ENCODE data around the gene CYP3A4.

The CYP3A4 gene

DNA sequence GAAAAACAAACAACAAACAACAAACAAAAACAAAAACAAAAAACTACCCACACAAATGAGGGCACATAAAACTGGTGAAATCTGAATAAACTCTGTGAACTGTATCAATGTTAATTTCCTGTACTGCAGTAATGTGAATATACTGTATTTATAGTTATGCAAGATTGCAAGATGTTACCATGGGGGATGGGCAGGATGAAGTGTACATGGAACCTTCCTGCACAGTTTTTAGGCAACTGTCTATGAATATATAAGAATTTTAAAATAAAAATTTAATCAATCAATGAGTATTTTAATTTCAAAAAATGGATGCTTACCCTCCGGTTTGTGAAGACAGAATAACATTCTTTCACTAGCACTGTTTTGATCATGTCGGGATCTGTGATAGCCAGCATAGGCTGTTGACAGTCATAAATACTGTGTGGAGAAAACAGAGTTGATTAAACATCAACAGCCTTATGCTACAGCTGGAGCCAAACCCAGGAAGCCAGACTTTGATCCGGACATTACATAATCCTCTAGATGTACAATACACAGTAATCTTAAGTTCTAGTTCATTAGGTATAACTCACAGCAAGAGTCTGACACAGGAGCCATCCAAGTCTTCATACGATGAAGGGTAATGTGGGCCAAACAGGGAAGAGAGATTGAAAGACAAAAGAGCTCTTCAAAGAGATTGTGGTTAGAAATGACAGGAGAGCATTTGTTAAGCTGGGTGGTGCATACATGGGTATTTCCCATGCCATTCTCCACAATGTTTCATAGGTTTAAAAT lies 63.8 kb downstream of the CYP3A4 start:
- DNase-seq: no peak

DNA sequence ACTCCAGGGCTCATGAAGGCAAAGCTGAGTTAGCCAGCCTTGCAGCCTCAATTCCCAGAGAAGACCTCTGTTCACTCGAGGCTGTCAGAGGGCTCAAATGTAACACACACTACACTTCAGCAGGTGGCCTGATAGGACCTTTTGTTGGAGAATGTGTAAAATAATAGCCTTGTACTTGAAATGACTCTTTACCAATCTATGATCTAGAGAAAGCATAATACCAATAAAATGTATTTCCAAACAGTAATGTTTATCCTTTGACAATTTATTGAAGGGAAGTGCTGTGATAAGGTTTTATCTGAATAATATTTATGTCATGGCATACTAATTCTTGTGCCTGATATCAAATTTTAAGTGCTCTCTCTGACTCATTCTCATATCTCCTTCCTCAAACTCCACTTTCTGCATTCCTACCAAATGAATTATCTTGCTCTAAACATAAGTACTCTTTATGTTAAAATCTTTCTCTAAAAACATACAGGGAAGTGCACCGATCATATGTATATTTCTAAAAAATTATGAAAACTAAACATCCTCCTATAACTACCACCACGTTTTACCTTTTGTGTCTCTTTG lies 69.9 kb downstream of the CYP3A4 start:
- no peak for DNase-seq

DNA sequence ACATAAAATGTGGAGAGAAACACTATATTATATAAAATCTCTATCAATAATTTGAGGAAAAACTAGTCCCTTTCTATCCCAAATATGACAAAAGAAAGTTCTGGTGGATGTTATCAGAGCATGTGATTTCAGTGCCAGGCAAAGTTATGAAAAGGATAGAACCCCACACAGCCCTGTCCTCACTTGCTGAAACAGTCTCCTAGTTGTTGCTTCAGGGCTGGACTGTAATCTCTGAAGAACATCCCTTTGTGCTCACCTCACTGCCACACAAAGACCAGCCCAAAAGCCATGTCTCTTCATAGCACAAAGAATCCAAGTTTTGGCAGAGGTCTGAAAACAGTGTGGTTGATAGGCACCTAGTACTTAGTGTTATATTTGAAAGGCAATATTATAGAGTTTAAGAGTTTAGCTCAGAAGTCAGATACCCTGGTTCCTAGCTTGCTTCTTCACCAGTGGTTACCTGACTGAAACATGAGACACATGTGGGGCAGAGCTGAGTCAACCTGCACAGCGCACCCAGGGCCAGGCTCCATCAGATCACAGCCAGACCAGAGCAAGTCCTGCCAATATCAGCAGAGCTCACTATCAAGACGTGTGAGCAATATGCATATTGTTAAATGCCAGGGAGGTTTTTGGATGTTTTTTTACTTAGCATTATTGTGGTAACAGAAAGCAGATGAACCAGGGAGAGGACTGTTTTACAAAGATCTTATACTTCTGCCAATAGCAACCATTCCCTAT lies 74.0 kb downstream of the CYP3A4 start:
- no peak for DNase-seq

DNA sequence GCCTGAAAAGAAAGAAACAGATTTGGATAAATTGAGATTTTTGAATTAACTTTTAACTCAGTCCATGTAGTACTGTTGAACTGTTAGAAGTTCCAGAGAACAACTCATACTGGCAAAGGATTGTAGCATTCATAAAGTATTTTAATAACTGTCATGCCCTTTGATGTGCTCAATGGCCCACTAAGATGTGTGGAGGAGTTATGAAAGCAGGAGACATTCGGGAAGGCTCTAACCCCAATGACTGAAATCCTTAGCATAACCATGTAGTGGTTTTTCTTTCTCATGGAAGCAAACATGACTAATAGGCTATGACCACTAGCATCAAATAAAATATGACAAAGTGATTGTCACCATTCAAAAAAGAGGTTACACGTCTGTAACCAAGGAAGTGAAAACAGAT lies 74.7 kb downstream of the CYP3A4 start:
- no peak for DNase-seq

GRCh38 chr7:99707096-99707495 lies 76.9 kb downstream of the CYP3A4 start:
- no peak for DNase-seq
